CD4-positive, alpha-beta T cell (primary cell): ENCODE measurements around the gene SRRM1. TPM values are rescaled to one million over a fixed set of nuclear protein-coding genes. Genes with fewer than 3 reads are reported as not detected.
A peak's percentile ranks its signal among the peaks of the same experiment; 100 is the strongest.

Source experiments
- ATAC-seq: fragments of 200-7000 bp; cut with Tn5 transposase; one replicate; pipeline ENCODE4 v1.10.0; 2022; ENCODE audit warnings: mild to moderate bottlenecking; ENCODE audit not compliant: poor library complexity
- CTCF ChIA-PET: fragments of 350-600 bp; sonication (Branson Sonifier 250); formaldehyde crosslinking; loops from one replicate; lab custom pipeline; 2021; ENCODE audit warnings: antibody characterized with exemption, inconsistent platforms; lab: Charles Lee
- POLR2A ChIA-PET: fragments of 350-600 bp; sonication (Branson Sonifier 250); formaldehyde crosslinking; loops from one replicate; lab custom pipeline; 2021; ENCODE audit warnings: antibody characterized with exemption, inconsistent platforms; lab: Charles Lee
- DNase-seq, 14 experiments: peaks; one replicate each; pipeline ENCODE4 v3.0.0-alpha.2; 2013 to 2020; ENCODE audit warnings: mixed read lengths in 2 of 14
- H3K27ac ChIP-seq, 2 donors: one replicate each; pipeline versions ENCODE4 v1.5.1 to v1.7.0; 2013; ENCODE audit warnings: low read length in 2 of 2, low read depth in 1 of 2, mild to moderate bottlenecking in 1 of 2
- H3K27me3 ChIP-seq, 2 experiments: 1 replicate in 1 of 2; 2 replicates in 1 of 2; pipeline versions ENCODE4 v1.6.1 to v1.7.0; 2013; ENCODE audit warnings: low read length in 2 of 2, control low read depth in 1 of 2, mild to moderate bottlenecking in 1 of 2, moderate library complexity in 1 of 2; ENCODE audit not compliant: insufficient read depth in 2 of 2, control insufficient read depth in 1 of 2
- H3K36me3 ChIP-seq: one replicate; pipeline ENCODE4 v1.6.1; 2013; ENCODE audit warnings: low read length, control low read depth; ENCODE audit not compliant: insufficient read depth
- H3K4me1 ChIP-seq: one replicate; pipeline ENCODE4 v1.6.1; 2013; ENCODE audit warnings: low read length, control low read depth; ENCODE audit not compliant: insufficient read depth
- H3K4me3 ChIP-seq: one replicate; pipeline ENCODE4 v1.5.1; 2013; ENCODE audit warnings: mild to moderate bottlenecking, low read length, moderate library complexity
- H3K9me3 ChIP-seq, 2 experiments: 1 replicate in 1 of 2; 2 replicates in 1 of 2; pipeline versions ENCODE4 v1.6.1 to v1.7.0; 2013; ENCODE audit warnings: low read length in 2 of 2, mild to moderate bottlenecking in 2 of 2, control low read depth in 1 of 2, moderate library complexity in 1 of 2; ENCODE audit not compliant: control insufficient read depth in 1 of 2, insufficient read depth in 1 of 2
- H3K27ac Mint-ChIP-seq: one replicate; pipeline ENCODE4 v1.8.0; 2020; ENCODE audit warnings: mixed read lengths
- H3K27me3 Mint-ChIP-seq: one replicate; pipeline ENCODE4 v1.8.0; 2021; ENCODE audit warnings: mixed read lengths
- H3K36me3 Mint-ChIP-seq: one replicate; pipeline ENCODE4 v1.8.0; 2021; ENCODE audit warnings: low read depth, mixed read lengths
- H3K4me1 Mint-ChIP-seq: one replicate; pipeline ENCODE4 v1.8.0; 2021; ENCODE audit warnings: low read depth, mixed read lengths
- H3K4me3 Mint-ChIP-seq: one replicate; pipeline ENCODE4 v1.8.0; 2020; ENCODE audit warnings: mild to moderate bottlenecking, mixed read lengths
- H3K9me3 Mint-ChIP-seq: one replicate; pipeline ENCODE4 v1.8.0; 2020; ENCODE audit warnings: mixed read lengths
- CTCF ChIP-seq: fragments of 200-600 bp; IDR thresholded peaks from one replicate; pipeline ENCODE4 v1.8.0; 2022; ENCODE audit warnings: antibody characterized with exemption, mild to moderate bottlenecking
- intact Hi-C, 2 experiments: fragments of 100-400 bp; cut with DNase I in 1 of 2; cut with micrococcal nuclease in 1 of 2; formaldehyde crosslinking; loops; one replicate each; pipeline versions ENCODE4 v1.15.1 to v1.9.0; 2023 to 2025; cut with DNase I, micrococcal nuclease
- total RNA-seq, 174 experiments: library from RNA in 2 of 174; stranded (reverse) in 2 of 174; gene quantifications; one replicate each; pipeline ENCODE4 v1.2.3 and lab custom pipeline; 2021 to 2026

SRRM1 gene
- total RNA-seq, 2 experiments from 2014 or later: 338 to 360 TPM

GRCh38 chr1:24643363-24644099, 429 bp downstream of the SRRM1 start:
- Histone ChIP-seq H3K4me3 (peak overlapping the region; percentile 89), H3K27me3 (no peaks in the 10 kb centered on the region), H3K4me1 (peaks cover 26% of the 10 kb centered on the region), H3K9me3 (no peaks in the 10 kb centered on the region), H3K36me3 (peaks cover 35% of the 10 kb centered on the region), H3K27ac (peak overlapping the region; percentile 87 to 92)
- peak; percentile 1 for ATAC-seq
- peak overlapping the region; percentile 90 for H3K4me3 Mint-ChIP-seq
- no peaks in the 10 kb centered on the region for H3K9me3 Mint-ChIP-seq
- no peak for TF ChIP-seq CTCF
- peaks cover 63% of the 10 kb centered on the region for H3K36me3 Mint-ChIP-seq
- H3K27ac Mint-ChIP-seq: peak overlapping the region; percentile 96
- no peaks in the 10 kb centered on the region for H3K27me3 Mint-ChIP-seq
- H3K4me1 Mint-ChIP-seq: peaks cover 62% of the 10 kb centered on the region
- no peak for DNase-seq
- intact Hi-C loops: loop anchor here (2.0 to 10.0 kb wide), 7 partner anchors 101 to 1276 kb away; partner anchors contain the start of genes AUNIP (in 1 of the 2), CLIC4 (in 1 of the 2), RCAN3 (in 1 of the 2) and RUNX3 (in 1 of the 2)
- ChIA-PET CTCF (interaction anchor here (2.3 kb wide), 1 partner anchor 444 kb away, joined by 8 read pairs; no protein-coding TSS in a partner anchor), POLR2A (interaction anchor here (1.0 to 2.1 kb wide), 7 partner anchors 10 to 456 kb away, joined by 3 to 9 read pairs (median 4); partner anchors contain the start of genes CLIC4, IFNLR1 and RCAN3)

GRCh38 chr1:24644100-24644384, 940 bp downstream of the SRRM1 start:
- no peaks in the 10 kb centered on the region for H3K27me3 Mint-ChIP-seq
- H3K9me3 ChIP-seq: no peaks in the 10 kb centered on the region
- POLR2A ChIA-PET: interaction anchor here (1.0 to 1.7 kb wide), 4 partner anchors 10 to 230 kb away, joined by 3 to 6 read pairs (median 4); partner anchors contain the start of genes CLIC4 and RCAN3
- H3K36me3 Mint-ChIP-seq: peaks cover 68% of the 10 kb centered on the region
- H3K27ac ChIP-seq: peak overlapping the region; percentile 65 to 92
- DNase-seq: peak in 2 of 14 experiments; percentile 4 to 29
- H3K4me1 Mint-ChIP-seq: peaks cover 65% of the 10 kb centered on the region
- CTCF ChIA-PET: no interaction called here
- TF ChIP-seq CTCF: no peak
- intact Hi-C loops: loop anchor here (5.0 to 10.0 kb wide), 5 partner anchors 142 to 1277 kb away; partner anchors contain the start of genes AUNIP (in 1 of the 2), RCAN3 (in 1 of the 2), RUNX3 (in 1 of the 2) and ZNF436 (in 1 of the 2)
- H3K27ac Mint-ChIP-seq: peak overlapping the region; percentile 96
- H3K9me3 Mint-ChIP-seq: no peaks in the 10 kb centered on the region
- H3K4me3 Mint-ChIP-seq: peak overlapping the region; percentile 90
- peaks cover 40% of the 10 kb centered on the region for H3K36me3 ChIP-seq
- no peaks in the 10 kb centered on the region for H3K27me3 ChIP-seq
- peak overlapping the region; percentile 89 for H3K4me3 ChIP-seq
- H3K4me1 ChIP-seq: peaks cover 26% of the 10 kb centered on the region
- no peak for ATAC-seq

GRCh38 chr1:24648919-24649318, 5.8 kb downstream of the SRRM1 start:
- Mint-ChIP-seq H3K27me3 (no peaks in the 10 kb centered on the region), H3K27ac (no peak overlapping the region), H3K9me3 (no peaks in the 10 kb centered on the region), H3K4me1 (peaks cover 59% of the 10 kb centered on the region), H3K4me3 (no peak overlapping the region), H3K36me3 (peaks cover 100% of the 10 kb centered on the region)
- peaks cover 9% of the 10 kb centered on the region for H3K4me1 ChIP-seq
- no peak for DNase-seq
- H3K36me3 ChIP-seq: peaks cover 89% of the 10 kb centered on the region
- no peaks in the 10 kb centered on the region for H3K27me3 ChIP-seq
- no peak overlapping the region for H3K27ac ChIP-seq
- no peak for ATAC-seq
- TF ChIP-seq CTCF: no peak
- POLR2A ChIA-PET: interaction anchor here (1.0 kb wide), 1 partner anchor 461 kb away, joined by 3 read pairs; no protein-coding TSS in a partner anchor
- intact Hi-C loops: loop anchor here in 1 of 2 experiments (5.0 to 10.0 kb wide), 2 partner anchors 907 to 1206 kb away; partner anchors contain the start of genes AUNIP and ELOA
- CTCF ChIA-PET: no interaction called here
- H3K9me3 ChIP-seq: no peaks in the 10 kb centered on the region
- no peak overlapping the region for H3K4me3 ChIP-seq
